Bronchial epithelial cell (primary cell): ENCODE data around the gene FRMD5. TPM values are rescaled to one million over a fixed set of nuclear protein-coding genes. Genes with fewer than 3 reads are reported as not detected.
"Not testable (repeated sequence)": the region's sequence is repeated elsewhere in the genome, so short reads cannot be mapped to it uniquely, and the experiment has no call there.

Source experiments
- DNase-seq: peaks from one replicate; pipeline ENCODE4 v3.0.0-alpha.2; 2010; ENCODE audit warnings: low read depth
- FAIRE-seq: peaks from 2 replicates; lab custom pipeline; 2011; peaks lifted over from hg19 to GRCh38; lab: Jason Lieb, UNC
- H3K27me3 ChIP-seq: 2 replicates; pipeline ENCODE4 v1.5.1; 2011; ENCODE audit warnings: low read length; ENCODE audit not compliant: control insufficient read depth, insufficient read depth
- H3K36me3 ChIP-seq: 2 replicates; pipeline ENCODE4 v1.5.1; 2011; ENCODE audit warnings: low read length; ENCODE audit not compliant: control insufficient read depth, insufficient read depth
- H3K4me3 ChIP-seq: 2 replicates; pipeline ENCODE4 v1.5.1; 2011; ENCODE audit warnings: mild to moderate bottlenecking, low read depth, low read length, control low read depth
- CTCF ChIP-seq: IDR thresholded peaks from 2 replicates; pipeline ENCODE4 v1.5.1; 2011; ENCODE audit warnings: mild to moderate bottlenecking, moderate library complexity, low read length, control low read depth, inconsistent platforms; ENCODE audit not compliant: insufficient read depth, severe bottlenecking
- total RNA-seq: library from RNA; depleted of rRNA; stranded (reverse); fragments of >200 nt; gene quantifications from 2 replicates; pipeline ENCODE4 v1.2.1, GENCODE V29; 2014

The FRMD5 gene
- total RNA-seq, 1 donor from 2014 or later: 1.3 TPM

- no peaks in the 10 kb centered on the region for H3K36me3 ChIP-seq
- no peaks in the 10 kb centered on the region for H3K27me3 ChIP-seq
- DNase-seq (no peak), FAIRE-seq (no peak)
- TF ChIP-seq CTCF: no peak
- no peak overlapping the region for H3K4me3 ChIP-seq
Observed at GRCh38 chr15:44011238-44011854, 183.7 kb downstream of the FRMD5 start.

GRCh38 chr15:44010089-44010488, 185.0 kb downstream of the FRMD5 start:
- H3K4me3 ChIP-seq: no peak overlapping the region
- no peaks in the 10 kb centered on the region for H3K36me3 ChIP-seq
- FAIRE-seq (no peak), DNase-seq (peak; percentile 33)
- H3K27me3 ChIP-seq: no peaks in the 10 kb centered on the region
- no peak for TF ChIP-seq CTCF

- Histone ChIP-seq H3K36me3 (no peaks in the 10 kb centered on the region), H3K27me3 (no peaks in the 10 kb centered on the region), H3K4me3 (no peak overlapping the region)
- peak; percentile 91 for DNase-seq
- FAIRE-seq: no peak
- no peak for TF ChIP-seq CTCF
Observed at GRCh38 chr15:44009038-44009437, 186.0 kb downstream of the FRMD5 start.

- not testable (repeated sequence) for FAIRE-seq, H3K27me3 ChIP-seq, H3K36me3 ChIP-seq, H3K4me3 ChIP-seq
- peak; percentile 61 for DNase-seq
Observed at GRCh38 chr15:44000248-44000647, 194.8 kb downstream of the FRMD5 start.

GRCh38 chr15:43998607-43999006, 196.5 kb downstream of the FRMD5 start:
- DNase-seq (peak; percentile 32), FAIRE-seq (no peak)
- H3K4me3 ChIP-seq: no peak overlapping the region
- no peak for TF ChIP-seq CTCF
- no peaks in the 10 kb centered on the region for H3K36me3 ChIP-seq
- no peaks in the 10 kb centered on the region for H3K27me3 ChIP-seq

GRCh38 chr15:43991206-43991605, 203.9 kb downstream of the FRMD5 start:
- no peak overlapping the region for H3K4me3 ChIP-seq
- no peaks in the 10 kb centered on the region for H3K27me3 ChIP-seq
- no peak for TF ChIP-seq CTCF
- FAIRE-seq (no peak), DNase-seq (no peak)
- no peaks in the 10 kb centered on the region for H3K36me3 ChIP-seq
